Measurements from ENCODE around the gene RANBP9.
A peak's percentile ranks its signal among the peaks of the same experiment; 100 is the strongest.

RANBP9 gene

DNA sequence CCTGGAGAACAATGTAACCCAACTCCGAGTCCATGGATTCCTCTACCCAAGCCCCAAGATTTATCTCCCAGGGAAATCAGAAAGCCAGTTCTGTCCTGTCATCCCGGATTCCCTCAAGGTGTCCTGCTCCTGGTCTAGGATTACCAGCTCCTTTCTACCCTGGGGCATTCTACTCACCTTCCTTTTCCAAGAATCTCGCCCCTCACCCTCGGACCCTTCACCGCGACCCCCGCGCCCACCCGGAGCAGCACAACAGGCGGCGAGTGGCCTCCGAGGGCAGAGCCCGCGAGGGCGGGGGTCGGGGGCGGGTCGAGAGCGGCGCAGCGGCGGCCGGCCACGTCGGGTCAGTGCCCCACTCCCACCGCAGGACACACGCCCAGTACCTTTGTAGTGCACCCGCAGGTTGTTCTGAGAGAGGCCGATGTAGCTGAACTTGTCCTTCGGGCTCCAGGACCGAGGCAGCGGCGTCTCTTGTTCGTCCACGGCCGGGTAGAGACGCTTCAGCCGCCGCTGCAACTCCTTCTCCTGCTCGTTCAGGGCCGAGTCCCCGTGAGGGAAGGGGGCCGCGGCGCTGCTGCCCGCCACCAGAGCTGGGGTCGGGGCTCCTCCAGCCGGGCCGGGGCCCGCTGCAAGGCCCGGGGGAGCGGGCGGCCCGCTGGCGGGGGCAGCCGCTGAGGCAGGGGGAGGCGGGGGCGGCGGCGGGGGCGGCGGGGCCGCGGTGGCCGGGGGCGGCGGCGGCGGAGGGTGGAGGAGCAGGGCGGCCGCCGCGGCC, 897 bp downstream of the RANBP9 start:
- DNase-seq (ENCODE audit: low read depth), result no peak

DNA sequence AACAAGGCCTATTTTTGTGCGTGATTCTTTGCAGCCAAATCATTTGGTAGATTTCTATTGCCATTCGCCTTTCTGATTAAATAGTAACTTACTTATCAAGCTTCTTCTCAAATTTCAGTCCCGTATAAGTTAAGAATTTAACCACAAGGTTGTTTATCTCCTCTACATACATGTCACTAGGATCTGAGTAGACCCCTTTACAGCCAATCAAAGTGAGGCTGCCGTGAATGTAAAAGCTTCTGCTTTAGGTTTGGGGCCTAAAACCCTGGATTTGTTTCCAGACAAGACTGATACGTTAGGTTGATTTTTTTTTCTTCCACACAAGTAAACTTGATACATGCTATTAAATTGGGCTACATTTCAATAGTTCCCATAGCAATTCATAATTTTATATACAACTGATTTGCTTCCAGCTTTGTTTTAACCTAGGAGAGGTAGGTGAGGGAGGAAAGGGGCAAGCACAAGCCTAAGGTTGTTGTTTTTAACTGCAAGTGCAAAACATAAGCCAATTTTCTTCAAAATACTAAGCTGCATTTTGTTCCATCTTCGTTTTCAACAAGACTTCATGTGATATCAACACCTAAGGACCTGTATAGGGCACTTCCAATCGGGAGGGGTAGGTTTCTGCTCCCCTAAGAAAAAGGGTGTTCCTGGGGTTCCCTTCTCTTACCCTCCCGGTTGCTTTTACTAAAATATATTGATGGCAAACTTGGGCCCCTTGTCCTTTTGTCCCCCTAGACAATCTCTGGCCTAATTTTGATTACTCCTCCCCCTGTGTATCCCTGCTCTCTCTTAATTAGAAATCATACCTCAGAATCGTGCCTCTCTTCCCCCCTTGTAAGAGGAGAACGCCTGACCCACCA, 1.7 kb downstream of the RANBP9 start:
- no peak for DNase-seq (ENCODE audit: low read depth)

DNA sequence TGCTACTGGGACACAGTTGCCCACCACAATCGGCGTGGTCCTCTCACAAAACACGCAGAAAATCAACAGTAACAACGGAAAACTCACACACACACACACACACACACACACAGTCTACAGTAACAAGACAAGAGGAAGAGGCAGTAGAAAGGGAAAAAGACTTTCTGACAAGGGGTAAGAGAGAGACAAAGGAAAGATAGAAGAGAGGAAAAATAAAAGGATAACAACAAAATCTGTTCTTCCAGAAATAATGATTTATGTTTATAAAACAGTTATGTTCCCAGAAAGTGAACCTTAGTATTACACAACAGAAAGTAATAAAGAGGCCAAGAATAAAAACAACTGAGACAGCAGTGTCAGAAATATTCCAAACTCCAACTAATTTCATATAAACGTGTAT, 2.9 kb downstream of the RANBP9 start:
- DNase-seq (ENCODE audit: low read depth), result no peak

- no peak for DNase-seq (ENCODE audit: low read depth)
These were observed 8.1 kb downstream of the RANBP9 start for GRCh38 chr6:13703496-13703895.

DNA sequence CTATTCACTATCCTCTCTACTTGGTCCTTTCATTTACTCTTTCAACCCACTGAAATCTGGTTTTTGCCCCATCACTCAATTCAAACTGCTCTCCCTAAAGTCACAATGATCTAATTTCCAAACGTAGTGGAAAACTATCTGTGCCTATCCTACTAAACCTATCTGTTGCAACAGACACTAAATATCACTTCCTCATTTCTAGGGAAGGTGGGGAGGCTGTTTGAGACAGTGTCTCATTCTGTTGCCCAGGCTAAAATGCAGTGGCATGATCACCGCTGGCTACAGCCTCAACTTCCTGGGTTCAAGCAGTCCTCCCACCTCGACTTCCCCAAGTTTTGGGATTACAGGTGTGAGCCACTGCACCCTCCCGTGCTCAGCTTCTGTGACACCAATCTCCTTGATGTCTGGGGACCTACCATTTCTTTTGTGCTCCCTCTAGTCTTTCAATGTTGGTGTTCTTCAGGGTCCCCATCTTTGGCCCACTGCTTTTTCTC, 8.8 kb downstream of the RANBP9 start:
- DNase-seq (ENCODE audit: low read depth), result no peak

- no peak for DNase-seq (ENCODE audit: low read depth)
These were observed 11.4 kb downstream of the RANBP9 start for GRCh38 chr6:13700232-13700631.

DNA sequence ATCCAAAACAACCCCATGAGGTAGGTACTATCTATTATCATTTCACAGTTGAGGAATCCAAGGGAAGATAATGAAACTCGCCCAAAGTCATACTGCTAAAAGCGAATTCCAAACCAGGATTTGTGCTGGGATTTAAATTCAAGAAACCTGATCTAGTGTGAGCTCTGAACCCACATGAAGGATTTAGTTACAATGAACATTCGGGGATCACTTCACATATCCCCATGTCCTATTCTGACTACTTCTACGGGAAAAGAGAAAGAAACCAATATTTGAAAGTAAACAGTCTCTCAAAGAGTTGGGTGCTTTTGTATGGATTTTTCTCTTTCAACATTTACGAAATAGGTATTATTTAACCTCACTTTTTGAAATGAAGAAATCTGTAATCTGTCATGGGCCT, 12.9 kb downstream of the RANBP9 start:
- no peak for DNase-seq (ENCODE audit: low read depth)

DNA sequence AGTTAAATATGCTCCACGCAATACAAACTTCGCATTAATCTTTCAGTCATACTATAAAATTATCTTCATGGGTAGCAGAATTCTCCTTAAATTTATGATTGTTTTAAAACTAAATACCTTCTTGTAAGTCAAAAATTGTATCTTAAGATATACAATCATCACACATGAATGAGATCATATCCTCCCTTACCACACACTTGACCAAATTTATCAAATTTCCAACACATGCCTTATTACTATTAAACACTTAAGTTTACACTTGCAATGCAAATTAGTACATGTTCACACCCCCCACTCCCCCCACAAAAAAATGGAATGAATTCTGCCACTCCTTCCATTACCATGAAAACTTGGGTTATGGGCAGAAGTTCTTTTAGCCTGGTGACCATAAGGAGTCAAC, 13.8 kb downstream of the RANBP9 start:
- no peak for DNase-seq (ENCODE audit: low read depth)

DNA sequence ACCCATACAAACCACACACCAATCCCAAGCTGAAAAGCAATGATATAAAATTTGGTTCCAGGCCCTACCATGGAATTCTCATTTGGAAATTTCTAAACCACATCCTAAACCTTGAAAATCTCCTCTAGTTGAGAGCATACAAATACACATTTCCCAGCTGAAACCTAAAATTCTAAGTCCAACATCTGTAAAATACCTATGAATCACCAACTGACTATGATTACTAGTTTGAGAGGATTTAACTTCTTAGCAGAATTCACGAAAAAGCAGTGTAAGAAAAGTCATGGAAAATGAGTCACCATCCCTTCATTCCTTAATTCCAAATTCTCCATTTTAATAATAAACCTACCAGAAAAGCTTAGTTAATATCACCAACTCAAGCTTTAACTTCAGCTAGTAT, 15.4 kb downstream of the RANBP9 start:
- peak; percentile 14 for DNase-seq (ENCODE audit: low read depth)

- DNase-seq (ENCODE audit: low read depth), result no peak
These were observed 16.4 kb downstream of the RANBP9 start for GRCh38 chr6:13695252-13695651.

DNA sequence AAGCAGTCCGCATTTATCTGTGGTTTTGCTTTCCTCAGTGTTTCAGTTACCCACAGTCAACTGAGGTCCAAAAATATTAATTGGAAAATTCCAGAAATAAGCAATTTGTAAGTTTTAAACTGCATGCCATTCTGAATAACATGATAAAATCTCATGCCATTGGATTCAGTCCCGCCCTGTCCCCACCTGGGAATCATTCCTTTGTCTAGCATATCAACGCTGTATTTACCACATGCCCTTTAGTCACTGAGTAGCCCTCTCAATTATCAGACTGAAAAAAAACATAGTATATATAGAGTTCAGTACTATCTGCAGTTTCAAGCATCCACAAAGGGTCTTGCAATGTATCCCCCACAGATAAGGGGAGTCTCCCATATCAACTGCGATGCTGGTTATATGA, 17.1 kb downstream of the RANBP9 start:
- DNase-seq (ENCODE audit: low read depth), result no peak

DNA sequence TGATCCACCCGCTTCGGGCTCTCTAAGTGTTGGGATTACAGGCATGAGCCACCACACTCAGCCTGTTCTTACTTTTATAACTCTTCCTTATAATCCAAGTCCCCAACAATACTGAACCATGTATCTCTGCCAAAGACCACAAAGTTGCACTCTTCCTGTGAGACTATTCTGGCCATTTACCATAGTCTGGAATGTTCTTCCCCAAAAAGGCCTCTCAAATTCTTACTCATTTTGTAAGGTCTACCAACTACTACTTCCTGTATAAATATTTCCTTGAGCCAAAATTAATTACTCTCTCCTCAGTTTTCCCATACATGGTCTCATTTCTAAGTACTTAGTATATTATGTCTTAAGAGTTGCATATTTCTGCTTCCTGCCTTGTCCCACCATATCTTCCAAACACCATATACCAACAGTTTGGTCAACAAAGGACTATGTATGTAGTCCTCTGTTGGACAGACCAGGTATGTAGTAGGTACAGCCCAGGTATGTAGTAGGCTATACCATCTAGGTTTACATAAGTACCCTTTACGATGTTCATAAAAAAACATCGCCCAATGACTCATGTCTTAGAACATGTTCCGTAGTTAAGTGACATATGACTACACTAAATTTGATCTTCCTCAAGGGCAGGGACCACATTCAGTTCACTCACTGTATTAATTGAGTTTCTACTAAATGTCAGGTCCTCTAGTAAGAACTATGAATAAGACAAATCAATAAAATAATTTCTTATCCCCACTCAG, 22.0 kb downstream of the RANBP9 start:
- DNase-seq (ENCODE audit: low read depth), result no peak

DNA sequence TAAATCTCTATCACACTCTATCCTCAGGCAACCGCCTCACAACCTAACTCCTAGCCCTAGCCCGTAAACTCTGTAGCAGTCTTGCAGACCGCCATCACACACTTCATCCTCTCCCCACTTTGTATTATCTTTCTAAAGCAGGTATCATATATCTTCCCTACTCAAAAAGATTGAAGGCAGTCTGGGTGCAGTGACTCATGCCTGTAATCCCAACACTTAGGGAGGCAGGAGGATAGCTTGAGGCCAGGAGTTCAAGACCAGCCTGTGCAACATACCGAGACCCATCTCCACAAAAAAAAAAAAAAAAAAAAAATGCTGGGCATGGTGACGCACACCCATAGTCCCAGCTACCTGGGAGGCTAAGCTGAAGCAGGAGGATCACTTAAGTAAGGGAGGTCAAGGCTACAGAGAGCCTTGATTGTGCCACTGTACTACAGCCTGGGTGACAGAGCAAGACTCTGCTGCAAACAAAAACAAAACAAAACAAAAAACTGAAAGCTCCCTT, 22.9 kb downstream of the RANBP9 start:
- no peak for DNase-seq (ENCODE audit: low read depth)

- DNase-seq (ENCODE audit: low read depth), result no peak
These were observed 23.7 kb downstream of the RANBP9 start for GRCh38 chr6:13687917-13688351.

DNA sequence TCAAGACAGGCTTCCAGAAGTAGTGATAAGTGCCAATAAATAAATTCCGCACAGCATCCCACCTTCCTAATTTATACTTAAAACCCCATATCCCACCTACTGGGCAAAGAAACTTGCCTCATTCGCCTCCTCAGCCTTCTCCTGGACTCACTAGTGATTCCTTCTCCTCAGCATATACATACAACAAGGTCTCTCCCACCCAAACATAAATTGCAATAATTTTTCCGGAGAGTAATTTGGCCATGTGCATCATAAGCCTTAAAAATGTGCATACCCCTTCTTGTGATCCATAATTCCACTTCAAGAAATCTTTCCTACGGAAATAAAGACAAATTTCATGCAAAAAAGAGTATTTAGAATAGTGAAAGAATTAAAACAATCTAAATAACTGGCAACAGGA, 26.8 kb downstream of the RANBP9 start:
- DNase-seq (ENCODE audit: low read depth), result no peak

GRCh38 chr6:13683038-13683437, 28.6 kb downstream of the RANBP9 start:
- DNase-seq (ENCODE audit: low read depth), result no peak

- no peak for DNase-seq (ENCODE audit: low read depth)
These were observed 29.3 kb downstream of the RANBP9 start for GRCh38 chr6:13682346-13682745.

DNA sequence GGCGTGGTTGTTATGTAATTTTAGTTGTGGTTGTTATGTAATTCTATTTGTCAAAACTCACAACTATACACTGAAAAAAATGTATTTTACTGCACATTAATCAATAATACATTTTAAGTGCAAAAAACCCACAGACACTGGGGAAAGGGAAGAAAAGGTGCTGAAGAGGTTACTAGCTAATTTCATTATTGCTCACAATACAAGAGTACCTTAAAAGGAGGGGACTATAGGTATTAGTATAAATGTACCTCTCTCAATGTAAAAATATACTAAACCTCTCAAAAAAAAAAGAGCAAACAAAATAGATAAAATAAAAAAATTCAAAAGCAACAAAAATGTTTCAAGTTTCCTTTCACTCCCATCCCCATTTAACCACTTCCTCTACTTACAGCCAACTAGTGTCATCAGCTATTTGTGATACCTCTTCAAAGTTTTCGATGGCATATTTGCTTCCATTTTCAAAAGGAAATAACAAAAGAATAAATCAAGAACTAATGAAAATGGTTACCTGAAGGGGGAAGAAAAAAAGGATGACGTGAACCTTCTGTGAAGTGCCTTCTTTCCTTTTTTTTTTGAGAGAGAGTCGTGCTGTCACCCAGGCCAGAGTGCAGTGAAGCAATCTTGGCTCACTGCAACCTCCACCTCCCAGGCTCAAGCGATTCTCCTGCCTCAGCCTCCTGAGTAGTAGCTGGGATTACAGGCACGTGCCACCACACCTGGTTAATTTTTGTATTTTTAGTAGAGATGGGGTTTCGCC, 30.2 kb downstream of the RANBP9 start:
- DNase-seq (ENCODE audit: low read depth), result no peak

DNA sequence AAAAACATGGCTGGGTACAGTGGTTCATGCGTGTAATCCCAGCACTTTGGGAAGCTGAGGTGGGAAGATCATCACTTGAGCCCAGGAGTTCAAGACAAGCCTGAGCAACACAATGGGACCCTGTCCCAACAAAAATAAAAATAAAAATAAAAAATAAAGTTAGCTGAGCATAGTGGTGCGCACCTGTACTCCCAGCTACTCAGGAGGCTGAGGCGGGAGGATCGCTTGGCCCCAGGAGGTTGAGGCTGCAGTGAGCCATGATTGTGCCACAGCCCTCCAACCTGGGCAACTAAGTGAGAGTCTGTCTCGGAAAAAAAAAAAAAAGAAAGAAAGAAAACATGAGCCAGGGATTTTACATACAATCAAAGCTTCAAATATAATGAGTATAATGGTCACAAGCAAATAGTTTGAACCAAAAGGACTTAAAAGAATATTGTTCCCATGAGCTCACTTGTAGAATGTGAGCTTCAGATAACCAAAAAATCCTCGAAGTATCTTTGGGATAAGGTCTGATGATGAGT, 31.1 kb downstream of the RANBP9 start:
- no peak for DNase-seq (ENCODE audit: low read depth)

DNA sequence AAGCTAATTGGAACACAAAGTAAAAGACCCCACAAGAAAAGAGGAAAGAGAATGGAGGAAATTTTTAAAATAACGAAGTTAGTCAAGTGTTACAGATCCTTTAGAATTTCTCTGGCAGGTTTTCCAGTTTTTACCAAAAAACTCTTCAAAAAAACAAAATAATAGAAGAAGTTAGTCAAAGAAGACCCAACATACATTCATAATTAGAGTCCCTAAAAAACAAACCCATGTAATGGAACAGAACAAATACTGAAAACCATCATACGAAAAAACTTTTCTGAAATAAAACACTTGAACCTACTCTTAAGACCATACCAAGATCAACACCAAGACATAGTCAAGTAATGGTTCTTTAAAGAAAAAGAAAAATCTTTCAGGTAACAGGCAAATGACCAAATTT, 31.6 kb downstream of the RANBP9 start:
- no peak for DNase-seq (ENCODE audit: low read depth)

- DNase-seq (ENCODE audit: low read depth), result no peak
These were observed 33.2 kb downstream of the RANBP9 start for GRCh38 chr6:13678255-13678983.
